Neural cell (in vitro differentiated cells): ENCODE data around the gene RIOK2.
"Not testable (repeated sequence)": the region's sequence is repeated elsewhere in the genome, so short reads cannot be mapped to it uniquely, and the experiment has no call there.

ENCODE experiments used
- CTCF ChIP-seq: fragments of 450-650 bp; IDR thresholded peaks from 2 replicates; pipeline ENCODE4 v1.5.1; 2014; ENCODE audit warnings: antibody characterized with exemption, mild to moderate bottlenecking, moderate library complexity; ENCODE audit not compliant: poor library complexity, severe bottlenecking
- EP300 ChIP-seq: fragments of 450-650 bp; conservative IDR thresholded peaks from 2 replicates; pipeline ENCODE4 v1.6.1; 2014; ENCODE audit warnings: antibody characterized with exemption, mild to moderate bottlenecking, moderate library complexity; ENCODE audit not compliant: poor library complexity, severe bottlenecking
- EZH2 ChIP-seq: fragments of 200-600, 300-800 bp; shearing (Covaris generic), sonication (generic); IDR thresholded peaks from 2 replicates; pipeline ENCODE4 v1.6.1; 2014; ENCODE audit warnings: antibody characterized with exemption, low read length, borderline replicate concordance, mild to moderate bottlenecking; ENCODE audit not compliant: insufficient read depth, poor library complexity, severe bottlenecking
- POLR2AphosphoS5 ChIP-seq: IDR thresholded peaks from 2 replicates; pipeline ENCODE4 v1.6.1; 2012
- RAD21 ChIP-seq: fragments of 450-650 bp; conservative IDR thresholded peaks from 2 replicates; pipeline ENCODE4 v1.6.1; 2014; ENCODE audit warnings: antibody characterized with exemption, mild to moderate bottlenecking, moderate library complexity
- REST ChIP-seq: IDR thresholded peaks from 2 replicates; pipeline ENCODE4 v1.6.1; 2012; ENCODE audit warnings: borderline replicate concordance
- SMC3 ChIP-seq: fragments of 450-650 bp; conservative IDR thresholded peaks from 2 replicates; pipeline ENCODE4 v1.6.1; 2014; ENCODE audit warnings: antibody characterized with exemption, mild to moderate bottlenecking, moderate library complexity; ENCODE audit not compliant: poor library complexity
- TAF1 ChIP-seq: IDR thresholded peaks from 2 replicates; pipeline ENCODE4 v1.6.1; 2012; ENCODE audit warnings: low read depth

- not testable (repeated sequence) for TF ChIP-seq CTCF, SMC3, POLR2AphosphoS5, EP300, EZH2, REST, TAF1, RAD21
These were observed 42.8 kb downstream of the RIOK2 start for GRCh38 chr5:97140250-97140649.
